ENCODE data around the gene ZNFX1.
"Not testable (repeated sequence)": the region's sequence is repeated elsewhere in the genome, so short reads cannot be mapped to it uniquely, and the experiment has no call there.

The ZNFX1 gene

DNA sequence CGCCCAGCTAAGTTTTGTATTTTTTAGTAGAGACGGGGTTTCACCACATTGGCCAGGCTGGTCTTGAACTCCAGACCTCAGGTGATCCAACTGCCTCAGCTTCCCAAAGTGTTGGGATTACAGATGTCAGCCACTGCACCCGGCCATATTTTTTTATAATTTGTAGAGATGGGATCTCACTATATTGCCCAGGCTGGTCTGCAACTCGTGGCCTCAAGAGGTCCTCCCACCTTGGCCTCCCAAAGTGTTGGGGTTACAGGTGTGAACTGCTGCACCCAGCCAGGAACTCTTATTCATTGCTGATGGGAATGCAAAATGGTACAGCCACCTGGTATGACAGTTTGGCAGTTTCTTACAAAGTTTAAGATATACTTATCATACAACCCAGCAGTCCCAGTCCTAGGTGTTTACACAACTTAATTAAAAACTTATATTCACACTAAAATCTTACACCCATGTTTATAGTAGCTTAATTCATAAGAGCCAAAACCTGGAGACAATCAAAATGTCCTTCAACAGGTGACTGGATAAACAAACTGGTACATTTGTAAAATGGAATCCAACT is 78.0 kb downstream of the ZNFX1 start:
- no peak for TF ChIP-seq ZFX (IDR thresholded peaks at IDR 0.05)
- TF ChIP-seq, protein P1, sequence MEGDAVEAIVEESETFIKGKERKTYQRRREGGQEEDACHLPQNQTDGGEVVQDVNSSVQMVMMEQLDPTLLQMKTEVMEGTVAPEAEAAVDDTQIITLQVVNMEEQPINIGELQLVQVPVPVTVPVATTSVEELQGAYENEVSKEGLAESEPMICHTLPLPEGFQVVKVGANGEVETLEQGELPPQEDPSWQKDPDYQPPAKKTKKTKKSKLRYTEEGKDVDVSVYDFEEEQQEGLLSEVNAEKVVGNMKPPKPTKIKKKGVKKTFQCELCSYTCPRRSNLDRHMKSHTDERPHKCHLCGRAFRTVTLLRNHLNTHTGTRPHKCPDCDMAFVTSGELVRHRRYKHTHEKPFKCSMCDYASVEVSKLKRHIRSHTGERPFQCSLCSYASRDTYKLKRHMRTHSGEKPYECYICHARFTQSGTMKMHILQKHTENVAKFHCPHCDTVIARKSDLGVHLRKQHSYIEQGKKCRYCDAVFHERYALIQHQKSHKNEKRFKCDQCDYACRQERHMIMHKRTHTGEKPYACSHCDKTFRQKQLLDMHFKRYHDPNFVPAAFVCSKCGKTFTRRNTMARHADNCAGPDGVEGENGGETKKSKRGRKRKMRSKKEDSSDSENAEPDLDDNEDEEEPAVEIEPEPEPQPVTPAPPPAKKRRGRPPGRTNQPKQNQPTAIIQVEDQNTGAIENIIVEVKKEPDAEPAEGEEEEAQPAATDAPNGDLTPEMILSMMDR (conservative IDR thresholded peaks at IDR 0.05), result no peak
- H3K27ac ChIP-seq, result no peak overlapping the region

DNA sequence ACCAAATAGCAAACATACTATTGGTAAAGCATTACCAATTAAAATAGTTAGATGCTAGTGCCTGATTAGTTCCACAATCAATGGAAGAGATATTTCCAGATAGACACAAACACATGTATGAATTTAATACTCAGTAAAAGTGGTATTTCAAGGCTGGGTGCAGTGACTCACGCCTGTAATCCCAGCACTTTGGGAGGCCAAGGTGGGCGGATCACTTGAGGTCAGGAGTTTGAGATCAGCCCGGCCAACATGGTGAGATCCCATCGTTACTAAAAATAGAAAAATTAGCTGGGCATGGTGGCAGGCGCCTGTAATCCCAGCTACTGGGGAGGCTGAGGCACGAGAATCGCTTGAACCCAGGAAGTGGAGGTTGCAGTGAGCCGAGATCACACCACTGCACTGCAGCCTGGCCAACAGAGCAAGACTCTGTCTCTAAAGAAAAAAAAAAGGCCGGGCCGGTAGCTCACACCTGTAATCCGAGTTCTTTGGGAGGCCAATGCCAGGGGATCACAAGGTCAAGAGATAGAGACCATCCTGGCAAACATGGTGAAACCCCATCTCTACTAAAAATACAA is 84.8 kb downstream of the ZNFX1 start:
- not testable (repeated sequence) for H3K27ac ChIP-seq
